WTC11 (cell line): Measurements from ENCODE around the gene SLC25A21. TPM values are rescaled to one million over a fixed set of nuclear protein-coding genes. Genes with fewer than 3 reads are reported as not detected.

Experiments used
- ATAC-seq: fragments of 200-7000 bp; cut with Tn5 transposase; 2 replicates; pipeline ENCODE4 v1.10.0; 2021; ENCODE audit warnings: mild to moderate bottlenecking, moderate library complexity
- CTCF ChIA-PET: fragments of 300-600 bp; sonication (Branson Sonifier 250); formaldehyde crosslinking; loops from one replicate; lab custom pipeline; 2021; ENCODE audit warnings: antibody characterized with exemption; lab: Charles Lee
- POLR2A ChIA-PET: fragments of 350-600 bp; sonication (Branson Sonifier 250); formaldehyde crosslinking; loops from one replicate; lab custom pipeline; 2021; ENCODE audit warnings: antibody characterized with exemption; lab: Charles Lee
- DNase-seq: peaks from one replicate; pipeline ENCODE4 v3.0.0; 2021; ENCODE audit warnings: low spot score
- H3K27ac Mint-ChIP-seq: 2 replicates; pipeline ENCODE4 v1.8.0; 2021; ENCODE audit warnings: mixed read lengths
- H3K27me3 Mint-ChIP-seq: 2 replicates; pipeline ENCODE4 v1.8.0; 2021; ENCODE audit warnings: low read depth, mild to moderate bottlenecking, moderate library complexity, mixed read lengths
- H3K36me3 Mint-ChIP-seq: 2 replicates; pipeline ENCODE4 v1.8.0; 2021; ENCODE audit warnings: mixed read lengths
- H3K4me1 Mint-ChIP-seq: 2 replicates; pipeline ENCODE4 v1.8.0; 2022; ENCODE audit warnings: mixed read lengths
- H3K4me3 Mint-ChIP-seq: 2 replicates; pipeline ENCODE4 v1.8.0; 2021; ENCODE audit warnings: mild to moderate bottlenecking, moderate library complexity, mixed read lengths
- H3K9me3 Mint-ChIP-seq: 2 replicates; pipeline ENCODE4 v1.8.0; 2021; ENCODE audit warnings: mixed read lengths
- CTCF ChIP-seq: fragments of 200-600 bp; IDR thresholded peaks from 2 replicates; pipeline ENCODE4 v1.8.0; 2022; ENCODE audit warnings: antibody characterized with exemption
- E2F5 ChIP-seq: sonication (generic); formaldehyde crosslinking; IDR thresholded peaks from 2 replicates; pipeline ENCODE4 v1.8.1; 2022; ENCODE audit warnings: mild to moderate bottlenecking, moderate library complexity, missing genetic modification reagents
- ERG ChIP-seq: fragments of 250-450 bp; sonication (Bioruptor Pico); IDR thresholded peaks from 2 replicates; pipeline ENCODE4 v1.8.0; 2021; ENCODE audit warnings: mild to moderate bottlenecking
- MXD4 ChIP-seq: fragments of 250-450 bp; sonication (Bioruptor Pico); IDR thresholded peaks from 2 replicates; pipeline ENCODE4 v1.8.0; 2021; ENCODE audit warnings: mild to moderate bottlenecking, moderate library complexity, borderline replicate concordance
- NR3C1 ChIP-seq: sonication (generic); formaldehyde crosslinking; conservative IDR thresholded peaks from 2 replicates; pipeline ENCODE4 v1.8.1; 2023; ENCODE audit warnings: low read depth, mild to moderate bottlenecking, missing genetic modification reagents
- PRDM15 ChIP-seq: sonication (generic); formaldehyde crosslinking; IDR thresholded peaks from 2 replicates; pipeline ENCODE4 v1.8.0; 2022; ENCODE audit warnings: missing genetic modification reagents
- SMAD3 ChIP-seq: sonication (generic); formaldehyde crosslinking; IDR thresholded peaks from 2 replicates; pipeline ENCODE4 v1.8.0; 2022; ENCODE audit warnings: missing genetic modification reagents, mild to moderate bottlenecking, borderline replicate concordance
- TCF7 ChIP-seq: sonication (generic); formaldehyde crosslinking; IDR thresholded peaks from 2 replicates; pipeline ENCODE4 v1.8.0; 2022; ENCODE audit warnings: mild to moderate bottlenecking, low read depth, missing genetic modification reagents, moderate library complexity
- ZNF396 ChIP-seq: fragments of 250-450 bp; sonication (Bioruptor Pico); IDR thresholded peaks from 2 replicates; pipeline ENCODE4 v1.8.0; 2021; ENCODE audit warnings: mild to moderate bottlenecking, moderate library complexity, borderline replicate concordance
- ZNF423 ChIP-seq: fragments of 250-450 bp; sonication (Bioruptor Pico); IDR thresholded peaks from 2 replicates; pipeline ENCODE4 v2.1.2; 2022; ENCODE audit warnings: mild to moderate bottlenecking, moderate library complexity
- ZNF512 ChIP-seq: sonication (generic); formaldehyde crosslinking; IDR thresholded peaks from 2 replicates; pipeline ENCODE4 v1.8.1; 2022; ENCODE audit warnings: missing genetic modification reagents, borderline replicate concordance
- total RNA-seq: library from RNA; stranded (reverse); gene quantifications from 3 replicates; pipeline ENCODE4 v1.2.3, GENCODE V29; 2021

Gene SLC25A21
- total RNA-seq, 1 experiment from 2014 or later = 8.2 TPM

GRCh38 chr14:36820111-36820709 is 352.2 kb downstream of the SLC25A21 start (continued):
- TF ChIP-seq PRDM15 (no peak), CTCF (no peak), E2F5 (CRISPR knock-in tag) (no peak), ZNF423 (CRISPR knock-in tag) (no peak)

GRCh38 chr14:36818794-36819384 is 353.5 kb downstream of the SLC25A21 start:
- ATAC-seq (no peak), DNase-seq (no peak)
- no peaks in the 10 kb centered on the region for H3K27me3 Mint-ChIP-seq
- ChIA-PET CTCF (interaction anchor here (1.3 kb wide), 1 partner anchor 187 kb away, joined by 3 read pairs; no protein-coding TSS in a partner anchor), POLR2A (no interaction called here)
- no peaks in the 10 kb centered on the region for H3K36me3 Mint-ChIP-seq
- no peak for TF ChIP-seq MXD4 (CRISPR knock-in tag)
- H3K9me3 Mint-ChIP-seq = no peaks in the 10 kb centered on the region; the same call in 1 of the 2 replicates
- no peak overlapping the region for H3K4me3 Mint-ChIP-seq
- no peak overlapping the region for H3K27ac Mint-ChIP-seq
- H3K4me1 Mint-ChIP-seq = peaks cover 5% of the 10 kb centered on the region; the same call in 1 of the 2 replicates

- TF ChIP-seq ZNF396 (CRISPR knock-in tag) (no peak), MXD4 (CRISPR knock-in tag) (no peak), NR3C1 (CRISPR knock-in tag) (no peak), TCF7 (CRISPR knock-in tag) (no peak), ZNF512 (CRISPR knock-in tag) (no peak), ZNF423 (CRISPR knock-in tag) (no peak), ERG (CRISPR knock-in tag) (no peak), SMAD3 (no peak)
- TF ChIP-seq, all 79 proteins: peak for 0
- no peak overlapping the region for H3K27ac Mint-ChIP-seq
- no peak for DNase-seq
- no peaks in the 10 kb centered on the region for H3K27me3 Mint-ChIP-seq
- ChIA-PET CTCF (interaction anchor here (1.3 to 1.8 kb wide), 2 partner anchors 124 to 187 kb away, joined by 3 to 6 read pairs; no protein-coding TSS in a partner anchor), POLR2A (no interaction called here)
- no peak overlapping the region for H3K4me3 Mint-ChIP-seq
- H3K36me3 Mint-ChIP-seq = no peaks in the 10 kb centered on the region
- no peak for ATAC-seq
- peaks cover 5% of the 10 kb centered on the region; the same call in 1 of the 2 replicates for H3K4me1 Mint-ChIP-seq
- H3K9me3 Mint-ChIP-seq = no peaks in the 10 kb centered on the region; the same call in 1 of the 2 replicates
Measured at GRCh38 chr14:36818246-36818645, 354.2 kb downstream of the SLC25A21 start.
